H9 (cell line): Measurements from ENCODE around the gene BARX1. TPM values are rescaled to one million over a fixed set of nuclear protein-coding genes. Genes with fewer than 3 reads are reported as not detected.

Source experiments
- DNase-seq: peaks from one replicate; pipeline ENCODE4 v3.0.0-alpha.2; 2017
- H2AFZ ChIP-seq: one replicate; pipeline ENCODE4 v1.6.1; 2013; ENCODE audit warnings: mild to moderate bottlenecking, low read length, control low read depth, moderate library complexity
- H2AK5ac ChIP-seq: 2 replicates; pipeline ENCODE4 v1.6.1; 2013; ENCODE audit warnings: low read length, control low read depth, mixed read lengths; ENCODE audit not compliant: insufficient read length
- H2BK120ac ChIP-seq: one replicate; pipeline ENCODE4 v1.6.1; 2013; ENCODE audit warnings: low read depth, mild to moderate bottlenecking, low read length, control low read depth, inconsistent platforms; ENCODE audit not compliant: poor library complexity, severe bottlenecking
- H2BK12ac ChIP-seq: 2 replicates; pipeline ENCODE4 v1.6.1; 2013; ENCODE audit warnings: low read length, control low read depth, mixed read lengths, low read depth; ENCODE audit not compliant: insufficient read length
- H2BK15ac ChIP-seq: 2 replicates; pipeline ENCODE4 v1.6.1; 2013; ENCODE audit warnings: low read depth, low read length, control low read depth
- H2BK20ac ChIP-seq: one replicate; pipeline ENCODE4 v1.6.1; 2013; ENCODE audit warnings: low read depth, mild to moderate bottlenecking, low read length, control low read depth, inconsistent platforms; ENCODE audit not compliant: poor library complexity, severe bottlenecking
- H2BK5ac ChIP-seq: 2 replicates; pipeline ENCODE4 v1.6.1; 2013; ENCODE audit warnings: low read length, control low read depth, mixed read lengths; ENCODE audit not compliant: insufficient read length
- H3K14ac ChIP-seq: 2 replicates; pipeline ENCODE4 v1.6.1; 2013; ENCODE audit warnings: low read length, control low read depth; ENCODE audit not compliant: insufficient read depth
- H3K18ac ChIP-seq: 2 replicates; pipeline ENCODE4 v1.6.1; 2013; ENCODE audit warnings: low read depth, mild to moderate bottlenecking, mixed read lengths, low read length, control low read depth; ENCODE audit not compliant: insufficient read length
- H3K23ac ChIP-seq: 2 replicates; pipeline ENCODE4 v1.6.1; 2013; ENCODE audit warnings: low read length, control low read depth, mixed read lengths, low read depth; ENCODE audit not compliant: insufficient read length
- H3K23me2 ChIP-seq: 2 replicates; pipeline ENCODE4 v1.6.1; 2013; ENCODE audit warnings: low read depth, mild to moderate bottlenecking, mixed read lengths, low read length, control low read depth; ENCODE audit not compliant: insufficient read length, poor library complexity, severe bottlenecking
- H3K27ac ChIP-seq: 2 replicates; pipeline ENCODE4 v1.5.1; 2013; ENCODE audit warnings: low read length, control low read depth, mixed read lengths, low read depth; ENCODE audit not compliant: insufficient read length
- H3K27me3 ChIP-seq: 2 replicates; pipeline ENCODE4 v1.6.1; 2013; ENCODE audit warnings: low read length, control low read depth, inconsistent platforms; ENCODE audit not compliant: insufficient read depth
- H3K4ac ChIP-seq: 2 replicates; pipeline ENCODE4 v1.6.1; 2013; ENCODE audit warnings: low read depth, mild to moderate bottlenecking, control low read depth, inconsistent platforms, low read length, moderate library complexity
- H3K4me1 ChIP-seq: 2 replicates; pipeline ENCODE4 v1.6.1; 2013; ENCODE audit warnings: low read length, control low read depth, inconsistent platforms; ENCODE audit not compliant: insufficient read depth
- H3K4me2 ChIP-seq: 2 replicates; pipeline ENCODE4 v1.6.1; 2013; ENCODE audit warnings: low read length, control low read depth, mixed read lengths; ENCODE audit not compliant: insufficient read length, insufficient read depth
- H3K56ac ChIP-seq: 2 replicates; pipeline ENCODE4 v1.6.1; 2013; ENCODE audit warnings: low read depth, mild to moderate bottlenecking, mixed read lengths, low read length, control low read depth; ENCODE audit not compliant: insufficient read length
- H3K79me1 ChIP-seq: 2 replicates; pipeline ENCODE4 v1.6.1; 2013; ENCODE audit warnings: low read depth, mild to moderate bottlenecking, moderate library complexity, low read length, control low read depth, inconsistent platforms; ENCODE audit not compliant: insufficient read depth, poor library complexity, severe bottlenecking
- H3K79me2 ChIP-seq: 2 replicates; pipeline ENCODE4 v1.6.1; 2013; ENCODE audit warnings: low read length, control low read depth, inconsistent platforms; ENCODE audit not compliant: insufficient read depth
- H3K9ac ChIP-seq: 2 replicates; pipeline ENCODE4 v1.6.1; 2013; ENCODE audit warnings: low read length, control low read depth, mixed read lengths; ENCODE audit not compliant: insufficient read length; ENCODE audit errors: extremely low read depth
- H3K9me3 ChIP-seq: one replicate; pipeline ENCODE4 v1.6.1; 2013; ENCODE audit warnings: low read depth, low read length, inconsistent platforms; ENCODE audit not compliant: control insufficient read depth
- H3T11ph ChIP-seq: one replicate; pipeline ENCODE4 v1.6.1; 2013; ENCODE audit warnings: mild to moderate bottlenecking, low read length, control low read depth, inconsistent platforms
- H4K20me1 ChIP-seq: one replicate; pipeline ENCODE4 v1.6.1; 2013; ENCODE audit not compliant: control insufficient read depth, insufficient read length, insufficient read depth
- H4K5ac ChIP-seq: 2 replicates; pipeline ENCODE4 v1.6.1; 2013; ENCODE audit warnings: low read depth, mild to moderate bottlenecking, mixed read lengths, low read length, control low read depth; ENCODE audit not compliant: insufficient read length
- H4K8ac ChIP-seq: replicated peaks from 2 replicates; pipeline ENCODE4 v1.6.1; 2013; ENCODE audit warnings: low read length, control low read depth, mixed read lengths, low read depth; ENCODE audit not compliant: insufficient read length
- H4K91ac ChIP-seq: 2 replicates; pipeline ENCODE4 v1.6.1; 2013; ENCODE audit warnings: low read depth, mild to moderate bottlenecking, moderate library complexity, mixed read lengths, low read length, control low read depth; ENCODE audit not compliant: insufficient read length
- H3K27ac Mint-ChIP-seq, 3 experiments: 2 replicates in 2 of 3; 3 replicates in 1 of 3; pipeline ENCODE4 v1.8.0; 2020 to 2021; ENCODE audit warnings: mixed read lengths in 3 of 3, mild to moderate bottlenecking in 1 of 3, moderate library complexity in 1 of 3
- H3K27me3 Mint-ChIP-seq: 2 replicates; pipeline ENCODE4 v1.8.0; 2021; ENCODE audit warnings: low read depth, mild to moderate bottlenecking, moderate library complexity, mixed read lengths
- H3K36me3 Mint-ChIP-seq, 3 experiments: 2 replicates in 2 of 3; 3 replicates in 1 of 3; pipeline ENCODE4 v1.8.0; 2020 to 2021; ENCODE audit warnings: low read depth in 3 of 3, mixed read lengths in 3 of 3; ENCODE audit not compliant: insufficient read depth in 1 of 3
- H3K4me1 Mint-ChIP-seq, 2 experiments: 2 replicates each; pipeline ENCODE4 v1.8.0; 2020; ENCODE audit warnings: mixed read lengths in 2 of 2
- H3K4me3 Mint-ChIP-seq, 2 experiments: 2 replicates in 1 of 2; 3 replicates in 1 of 2; pipeline ENCODE4 v1.8.0; 2020 to 2021; ENCODE audit warnings: mild to moderate bottlenecking in 2 of 2, mixed read lengths in 2 of 2, moderate library complexity in 1 of 2
- H3K9me3 Mint-ChIP-seq, 2 experiments: 2 replicates in 1 of 2; 3 replicates in 1 of 2; pipeline ENCODE4 v1.8.0; 2020; ENCODE audit warnings: mild to moderate bottlenecking in 2 of 2, mixed read lengths in 2 of 2, moderate library complexity in 1 of 2
- CTCF ChIP-seq: fragments of 200-600 bp; sonication (generic); conservative IDR thresholded peaks from 3 replicates; pipeline ENCODE4 v1.8.0; 2021; ENCODE audit warnings: antibody characterized with exemption, mild to moderate bottlenecking
- WGBS: extraction: QIAGEN DNeasy Blood & Tissue Kit; methylation state at CpG from one replicate; pipeline ENCODE4 v1.1.7; 2013; ENCODE audit warnings: missing lambda C conversion rate, low lambda C conversion rate, mixed read lengths; ENCODE audit not compliant: insufficient read length; ENCODE audit errors: extremely low coverage; 5-methylcytosine and 5-hydroxymethylcytosine counted together
- total RNA-seq: library from RNA; stranded (reverse); gene quantifications from 2 replicates; pipeline ENCODE4 v1.2.1, GENCODE V29; 2021

Gene BARX1
- total RNA-seq, 1 experiment from 2014 or later = 1.2 TPM

- H4K5ac ChIP-seq = no peak overlapping the region
- H2BK120ac ChIP-seq = no peak overlapping the region
- H2AFZ ChIP-seq = no peak overlapping the region
- no peak overlapping the region for H2BK12ac ChIP-seq
- H3K4me2 ChIP-seq = no peak overlapping the region
- Mint-ChIP-seq H3K27ac (no peak overlapping the region; a peak in 1 of 7 replicates), H3K36me3 (no peaks in the 10 kb centered on the region), H3K4me3 (no peak overlapping the region; a peak in 1 of 5 replicates), H3K9me3 (peaks cover 4 to 5% of the 10 kb centered on the region in 2 experiments; a peak in 3 of 5 replicates), H3K4me1 (peaks cover 11 to 20% of the 10 kb centered on the region in 2 experiments), H3K27me3 (peaks cover 12% of the 10 kb centered on the region)
- no peaks in the 10 kb centered on the region for H3K23me2 ChIP-seq
- TF ChIP-seq CTCF = no peak
- H4K20me1 ChIP-seq = no peaks in the 10 kb centered on the region
- H3K18ac ChIP-seq = no peak overlapping the region
- H3K9ac ChIP-seq = no peak overlapping the region
- H4K8ac ChIP-seq = no peak overlapping the region
- H3K27ac ChIP-seq = no peak overlapping the region
- no peaks in the 10 kb centered on the region for H3K27me3 ChIP-seq
- H3K4me1 ChIP-seq = no peaks in the 10 kb centered on the region
- no peak overlapping the region for H2BK5ac ChIP-seq
- no peak overlapping the region for H4K91ac ChIP-seq
- no peak overlapping the region for H3K14ac ChIP-seq
- no peaks in the 10 kb centered on the region for H3K79me1 ChIP-seq
- WGBS = no CpG with 5 or more reads among the region's 5 CpGs
- H3T11ph ChIP-seq = no peak overlapping the region
- no peak overlapping the region for H3K56ac ChIP-seq
- H2BK15ac ChIP-seq = no peak overlapping the region
- no peak overlapping the region for H2AK5ac ChIP-seq
- DNase-seq = no peak
- H2BK20ac ChIP-seq = no peak overlapping the region
- no peak overlapping the region for H3K23ac ChIP-seq
- H3K9me3 ChIP-seq = no peaks in the 10 kb centered on the region
- no peaks in the 10 kb centered on the region for H3K79me2 ChIP-seq
- H3K4ac ChIP-seq = no peak overlapping the region
Measured at GRCh38 chr9:93907551-93908199, 47.5 kb downstream of the BARX1 start.
